ENCODE measurements around the gene SRGAP2. TPM values are rescaled to one million over a fixed set of nuclear protein-coding genes. Genes with fewer than 3 reads are reported as not detected.
A peak's percentile ranks its signal among the peaks of the same experiment; 100 is the strongest.
"Not testable (repeated sequence)": the region's sequence is repeated elsewhere in the genome, so short reads cannot be mapped to it uniquely, and the experiment has no call there.

The SRGAP2 gene
- polyA plus RNA-seq, 6 donors from 2014 or later: 8.6 to 31.7 (median 11.5) TPM

DNA sequence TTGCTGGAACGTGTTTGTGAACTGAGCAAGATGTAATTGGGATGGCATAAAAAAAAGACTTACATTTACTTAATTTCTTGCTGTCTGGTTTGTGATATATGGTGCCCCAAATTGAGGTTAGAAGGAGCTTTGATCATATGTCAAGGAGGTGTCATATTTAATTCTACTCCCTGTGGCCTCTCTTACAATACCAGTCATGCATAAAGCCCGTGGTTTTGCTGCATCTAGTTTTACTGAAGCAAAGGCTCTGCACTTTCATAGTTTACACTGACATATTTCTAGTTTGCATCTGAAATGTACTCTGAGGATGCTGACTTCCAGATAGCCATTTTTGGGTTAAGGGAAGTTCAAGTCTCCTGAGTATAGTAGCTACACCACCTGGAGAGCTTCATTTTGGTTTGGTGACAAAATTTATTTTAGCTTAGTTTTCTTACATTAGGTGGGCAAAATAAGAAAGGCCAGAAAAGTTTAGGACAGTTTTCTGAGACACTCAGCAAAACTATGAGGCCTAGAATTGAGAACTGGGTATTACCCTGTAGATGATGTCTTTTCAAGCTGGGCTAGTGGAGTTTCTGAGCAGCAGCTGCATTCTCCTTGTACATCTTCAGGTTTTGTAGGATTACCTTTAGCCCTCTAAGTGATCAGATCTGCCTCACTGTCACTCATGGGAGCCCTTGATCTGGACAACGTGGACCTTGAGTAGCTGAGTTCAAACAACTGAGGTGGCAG is 47.8 kb downstream of the SRGAP2 start:
- not testable (repeated sequence) for H3K27me3 Mint-ChIP-seq, H3K4me3 Mint-ChIP-seq, H3K36me3 Mint-ChIP-seq, H3K9me3 Mint-ChIP-seq, DNase-seq
- ATAC-seq (ENCODE audit: low read depth in 2 of 2): peak; percentile 87 to 88
- Mint-ChIP-seq H3K4me1 (peaks cover 0 to 18% (median 5%) of the 10 kb centered on the region in 3 donors), H3K27ac (peak overlapping the region in 3 of 6 donors; percentile 49 to 76 (median 62))

DNA sequence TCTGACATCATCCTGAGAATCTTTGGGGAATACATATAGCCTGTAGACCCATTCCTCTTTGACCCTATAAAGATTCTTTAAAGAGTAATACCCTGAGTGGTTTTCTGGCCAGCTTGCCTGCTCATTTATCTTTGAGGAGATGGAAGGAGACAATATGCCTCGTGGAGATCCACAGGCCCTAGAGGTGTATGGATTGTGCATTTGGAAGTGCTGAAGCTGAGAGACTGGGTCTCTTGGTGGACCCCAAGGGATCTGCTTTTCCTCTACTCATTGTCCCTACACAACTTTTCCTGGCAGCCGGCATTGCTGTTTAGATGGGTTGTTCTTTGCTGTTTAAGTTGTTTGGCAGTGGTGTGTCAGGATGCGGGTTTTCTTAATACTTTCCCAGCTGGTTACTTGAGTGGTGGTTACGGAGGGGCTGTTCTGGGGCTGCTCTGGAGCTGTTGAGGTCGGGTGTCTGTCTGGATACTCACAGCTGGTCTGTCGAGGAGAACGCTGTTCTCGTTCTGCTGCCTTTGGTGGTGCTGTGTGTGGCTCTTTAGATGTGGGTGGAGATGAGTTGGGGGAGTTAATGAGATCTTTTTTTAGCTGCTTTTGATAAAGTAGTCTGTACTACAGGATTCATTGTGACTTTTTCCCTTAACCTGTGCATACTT is 49.5 kb downstream of the SRGAP2 start:
- peaks cover 3 to 22% (median 7%) of the 10 kb centered on the region in 3 donors for H3K4me1 Mint-ChIP-seq
- not testable (repeated sequence) for ATAC-seq (ENCODE audit: low read depth in 2 of 2); H3K9me3 Mint-ChIP-seq; H3K27me3 Mint-ChIP-seq; H3K36me3 Mint-ChIP-seq; DNase-seq
- peak overlapping the region; percentile 70 to 98 (median 86) for H3K27ac Mint-ChIP-seq
- H3K4me3 Mint-ChIP-seq: peak overlapping the region in 5 of 8 donors; percentile 10 to 66 (median 25)

Other genes starting within 250 kb of the SRGAP2 start
- not detected for gene RAB7B, start 200.1 kb upstream of the SRGAP2 start, polyA plus RNA-seq (ENCODE audit: low read depth in 6 of 6)
- gene CTSE, start 179.6 kb upstream of the SRGAP2 start, polyA plus RNA-seq (ENCODE audit: low read depth in 6 of 6): not detected
- gene RHEX, start 150.4 kb upstream of the SRGAP2 start, polyA plus RNA-seq (ENCODE audit: low read depth in 6 of 6): 1 to 10 TPM in 2 of 6 donors, under 1 TPM in 4; 0.28 to 5.3 (median 0.60) TPM
- not detected for gene AVPR1B, start 86.2 kb upstream of the SRGAP2 start, polyA plus RNA-seq (ENCODE audit: low read depth in 6 of 6)
- gene FAM72A, start 702 bp upstream of the SRGAP2 start, polyA plus RNA-seq (ENCODE audit: low read depth in 6 of 6): 1 to 10 TPM in 3 of 6 donors, under 1 TPM in 2, not detected in 1; 0.34 to 2.0 (median 1.6) TPM

Data from naive B cell (primary cell).